Mesendoderm (in vitro differentiated cells): ENCODE measurements around the gene IQGAP3. TPM values are rescaled to one million over a fixed set of nuclear protein-coding genes. Genes with fewer than 3 reads are reported as not detected.

Experiments
- small RNA-seq: library from polyadenylated mRNA; stranded (forward); fragments of <200 nt; extraction: miRNeasy Mini kit (QIAGEN cat#:217004); gene quantifications from one replicate; pipeline ENCODE3, GENCODE V24; 2013; ENCODE audit not compliant: insufficient read depth

Gene IQGAP3

Small RNA genes within 50 kb of the gene (small RNA-seq; reads per million reads assigned to genes)
- gene RF00019 = not detected
